NCI-H748 (cell line): ENCODE results near the gene CAMK2N1.
A peak's percentile ranks its signal among the peaks of the same experiment; 100 is the strongest.

ENCODE experiments used
- DNase-seq: peaks from one replicate; lab custom pipeline; 2025; ENCODE audit not compliant: unreplicated experiment; lab: John Stamatoyannopoulos, UW

The CAMK2N1 gene

DNA sequence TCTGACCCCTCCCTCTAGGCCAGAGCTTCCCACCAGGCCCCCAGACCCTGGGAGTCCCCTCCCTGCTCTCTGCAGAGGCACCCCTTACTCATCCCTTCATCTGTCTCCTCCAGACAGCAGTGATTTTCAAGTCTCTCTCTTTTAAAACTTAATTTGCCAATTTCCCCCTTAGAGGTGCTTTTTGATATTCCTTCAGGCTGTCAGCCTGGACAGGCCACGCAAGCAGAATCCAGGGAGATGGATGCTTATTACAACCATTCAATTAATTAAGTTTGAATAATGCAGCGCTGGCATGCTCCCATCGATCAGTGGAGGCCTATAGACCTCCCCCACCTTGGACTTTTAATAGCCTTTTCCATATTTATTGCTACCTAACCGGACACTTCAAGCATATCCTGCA is 6.2 kb downstream of the CAMK2N1 start:
- no peak for DNase-seq

DNA sequence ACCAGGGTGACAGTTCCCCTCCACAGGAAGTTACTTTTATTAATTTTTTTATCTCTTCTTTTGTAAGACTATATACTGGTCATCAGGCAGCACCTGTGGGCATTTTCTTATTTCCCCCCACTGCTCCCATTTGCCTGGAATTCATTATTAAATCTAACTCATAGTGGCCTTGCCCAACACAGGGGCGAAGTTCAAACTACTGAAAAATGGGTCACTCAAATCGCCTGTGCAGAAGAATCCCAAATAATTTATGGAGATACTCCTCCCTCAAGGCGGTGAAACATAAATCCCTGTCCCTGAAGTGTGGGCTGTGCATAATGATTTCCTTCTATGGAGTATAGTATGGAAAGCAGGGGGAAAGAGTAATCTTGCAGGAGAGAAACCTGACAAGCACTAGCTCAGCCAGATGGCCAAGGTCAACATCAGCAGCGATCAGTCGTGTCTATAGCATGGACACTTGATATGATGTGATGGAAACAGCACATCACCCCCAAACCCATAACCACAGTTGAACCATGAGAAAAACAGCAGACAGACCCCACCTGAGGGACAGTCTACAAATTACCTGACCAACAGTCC is 7.9 kb downstream of the CAMK2N1 start:
- DNase-seq, result no peak

DNA sequence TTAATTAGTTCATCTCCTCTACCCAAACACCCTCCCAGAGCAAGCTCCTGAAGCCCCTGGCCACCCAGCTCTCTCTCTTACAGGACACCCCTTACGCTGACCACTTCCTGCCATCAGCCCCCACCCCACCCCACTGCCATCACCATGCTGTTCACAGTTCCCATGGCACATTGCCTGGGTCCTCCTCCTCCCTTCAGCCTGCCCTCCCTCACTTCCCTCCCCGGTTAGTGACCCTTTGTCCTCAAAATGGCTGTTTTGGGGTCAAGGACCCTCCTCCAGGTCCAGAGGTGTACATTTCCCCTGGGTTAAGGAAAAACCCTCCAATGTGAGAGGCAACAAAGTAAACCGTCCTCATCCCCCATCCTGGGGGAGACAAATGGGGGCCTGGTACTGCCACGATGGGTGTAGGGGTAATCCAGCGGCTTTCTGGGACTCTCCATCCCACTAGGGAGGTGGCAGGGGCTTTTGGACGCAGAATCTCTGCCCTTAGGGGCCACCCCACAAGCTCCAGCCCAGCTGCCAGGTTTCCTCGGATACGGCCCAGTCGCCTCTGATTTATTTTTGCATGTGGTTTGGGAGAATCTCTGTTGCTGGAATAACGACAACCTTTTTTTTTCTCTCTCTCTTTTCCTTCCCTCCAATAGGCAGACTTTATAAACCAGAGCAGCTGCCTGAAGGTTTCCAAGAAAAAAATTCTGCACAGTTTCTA is 8.5 kb downstream of the CAMK2N1 start:
- DNase-seq, result no peak

DNA sequence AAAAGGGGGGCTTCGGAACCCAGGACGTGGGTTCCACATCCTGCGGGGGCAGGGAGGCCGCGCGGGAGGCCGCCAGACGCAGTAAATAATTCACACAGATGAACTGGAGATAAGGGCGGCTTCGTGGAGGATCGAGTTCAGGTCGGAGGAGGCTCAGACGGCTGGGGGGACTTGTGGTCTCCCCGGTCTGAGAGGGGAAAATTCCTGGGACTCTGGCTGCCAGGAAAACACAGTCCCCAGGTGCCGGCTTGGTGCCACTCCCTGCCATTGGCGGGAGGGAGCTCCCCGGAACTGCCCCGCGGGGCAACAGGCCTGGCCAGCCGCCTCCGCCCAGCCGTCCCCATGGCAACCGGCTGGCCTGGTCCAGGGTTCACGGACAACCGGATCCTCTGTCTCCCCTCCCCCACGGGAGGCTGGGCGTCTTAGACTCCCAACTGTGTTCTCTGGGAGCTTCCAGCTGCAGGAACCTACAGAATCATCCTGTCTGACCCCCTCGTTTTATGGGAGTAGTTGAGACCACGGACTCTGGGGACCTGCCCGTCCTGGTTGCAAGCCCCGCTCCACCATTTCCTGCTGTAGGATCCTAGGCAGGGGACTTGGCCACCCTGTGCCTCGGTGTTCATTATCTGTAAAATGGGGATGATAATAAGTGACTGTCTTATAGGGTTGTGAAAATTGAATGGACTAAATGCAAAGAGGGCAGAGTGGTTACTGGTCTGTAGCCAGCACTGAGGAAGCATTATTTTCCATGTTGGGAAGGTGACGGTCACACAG is 9.6 kb downstream of the CAMK2N1 start:
- DNase-seq, result peak; percentile 68

DNA sequence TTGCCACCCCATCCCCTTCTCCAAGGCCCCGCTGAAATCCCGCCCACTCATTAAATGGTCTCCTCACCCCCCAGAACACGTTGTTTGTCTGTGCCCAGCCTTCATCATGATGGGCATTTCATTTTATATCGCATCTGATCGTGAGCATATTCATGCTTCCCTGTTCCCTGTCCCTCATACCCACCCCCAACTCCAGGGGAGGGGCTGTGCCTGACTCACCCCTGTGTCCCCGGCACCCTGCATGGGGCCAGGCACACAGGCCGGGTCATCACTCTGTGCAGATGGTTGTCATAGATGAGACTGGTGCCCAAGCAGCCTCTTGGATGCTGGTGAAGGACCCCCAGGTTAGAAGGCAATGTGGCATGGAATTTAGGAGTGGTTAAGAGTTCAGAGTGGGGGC is 11.0 kb downstream of the CAMK2N1 start:
- no peak for DNase-seq

DNA sequence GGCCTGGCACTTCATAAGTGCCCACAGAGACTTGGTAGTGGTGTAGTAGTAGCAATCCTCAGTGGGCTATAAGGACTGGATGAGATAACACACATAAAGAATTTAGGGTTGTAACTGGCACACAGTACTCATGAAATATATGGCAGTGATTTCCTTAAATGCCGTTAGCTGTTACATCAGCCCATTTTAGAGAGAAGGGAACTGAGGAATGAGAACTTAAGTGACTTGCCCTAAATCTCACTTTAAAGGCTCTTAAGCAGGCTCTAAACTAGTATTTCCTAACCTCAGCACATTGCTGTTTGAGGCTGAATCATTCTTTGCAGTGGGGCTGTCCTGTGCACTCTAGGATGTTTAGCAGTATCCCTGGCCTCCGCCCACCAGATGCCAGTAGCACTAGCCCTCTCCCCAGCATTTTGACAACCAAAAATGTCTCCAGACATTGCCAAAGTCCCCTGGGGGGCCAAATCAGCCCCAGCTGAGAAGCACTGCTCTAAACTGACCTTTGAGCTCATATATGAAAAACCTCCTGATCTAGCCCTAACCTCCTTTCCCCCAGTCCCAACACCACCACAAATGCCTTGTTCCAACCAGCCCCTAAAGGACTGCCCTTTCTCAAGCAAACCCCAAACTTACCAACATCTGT is 11.6 kb downstream of the CAMK2N1 start:
- DNase-seq, result no peak

DNA sequence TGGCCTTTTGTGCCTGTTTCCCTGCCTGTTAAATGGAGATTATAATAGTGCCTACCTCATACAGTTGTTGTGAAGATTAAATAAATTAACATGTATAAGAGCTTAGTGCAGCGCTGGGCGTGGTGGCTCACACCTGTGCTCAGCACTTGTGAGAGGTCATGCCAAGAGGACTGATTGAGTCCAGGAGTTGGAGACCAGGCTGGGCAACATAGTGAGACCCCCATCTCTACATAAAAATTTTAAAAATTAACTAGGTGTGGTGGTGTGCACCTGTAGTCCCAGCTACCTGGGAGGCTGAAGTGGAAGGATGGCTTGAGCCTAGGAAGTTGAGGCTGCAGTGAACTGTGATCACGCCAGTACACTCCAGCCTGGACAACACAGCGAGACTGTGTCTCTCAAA is 12.1 kb downstream of the CAMK2N1 start:
- DNase-seq, result no peak

DNA sequence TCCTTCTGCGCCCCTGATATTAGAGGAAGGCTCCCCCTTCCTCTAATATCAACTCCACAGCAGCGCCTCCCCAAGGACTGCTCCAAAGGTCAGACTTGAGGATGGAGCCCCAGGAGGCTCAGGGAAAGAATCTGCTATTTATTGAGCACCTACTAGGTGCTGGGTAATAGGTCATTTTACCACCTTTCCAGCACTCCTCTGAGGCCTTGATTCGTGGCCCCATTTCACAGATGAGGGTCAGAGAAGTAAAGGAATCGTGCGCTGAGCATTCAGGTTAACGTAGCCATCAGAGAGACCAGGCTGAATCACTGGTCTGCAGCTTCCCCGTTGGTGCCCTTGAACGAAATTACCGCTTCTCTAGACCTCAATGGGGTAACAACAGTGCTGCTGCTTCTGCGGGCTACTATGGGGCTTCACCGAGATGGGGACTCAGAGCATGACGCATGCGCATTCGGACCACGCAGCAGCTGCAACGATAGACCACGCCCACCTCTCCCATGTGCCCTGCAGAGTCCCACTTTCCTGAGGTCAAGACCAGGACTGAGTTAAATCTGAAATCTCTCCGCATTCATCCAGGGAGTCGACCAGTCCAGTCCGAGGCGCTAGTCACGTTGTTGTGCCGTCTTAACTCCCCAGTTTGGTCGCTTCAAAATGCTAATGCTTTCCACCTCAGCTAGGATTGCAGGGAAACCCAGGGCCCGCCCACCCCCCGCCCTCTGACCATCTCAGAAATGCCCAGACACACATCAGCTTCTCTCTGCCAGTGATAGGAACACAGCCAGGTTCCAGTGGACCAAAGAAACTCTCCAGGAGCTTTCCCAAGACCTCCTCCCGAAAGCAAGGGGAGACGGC is 12.9 kb downstream of the CAMK2N1 start:
- DNase-seq, result no peak

DNA sequence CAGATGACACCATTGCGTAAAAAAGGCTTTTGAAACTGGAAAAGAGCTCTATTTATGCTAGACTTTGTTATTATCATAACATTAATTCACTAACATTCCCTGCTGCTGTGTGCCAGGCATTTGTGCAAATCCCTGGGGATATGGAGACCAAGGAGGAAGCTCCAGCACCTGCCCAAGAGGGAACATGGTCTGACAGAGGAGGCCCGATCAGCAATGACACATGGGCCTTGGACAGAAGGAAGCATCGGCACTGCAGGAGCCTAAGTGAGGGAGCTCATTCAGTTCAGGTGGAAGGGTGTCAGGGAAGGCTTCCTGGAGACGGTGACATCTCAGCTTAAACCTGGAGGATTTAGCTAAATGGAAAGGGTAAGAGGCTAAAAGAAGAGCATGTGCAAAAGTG is 13.9 kb downstream of the CAMK2N1 start:
- no peak for DNase-seq

DNA sequence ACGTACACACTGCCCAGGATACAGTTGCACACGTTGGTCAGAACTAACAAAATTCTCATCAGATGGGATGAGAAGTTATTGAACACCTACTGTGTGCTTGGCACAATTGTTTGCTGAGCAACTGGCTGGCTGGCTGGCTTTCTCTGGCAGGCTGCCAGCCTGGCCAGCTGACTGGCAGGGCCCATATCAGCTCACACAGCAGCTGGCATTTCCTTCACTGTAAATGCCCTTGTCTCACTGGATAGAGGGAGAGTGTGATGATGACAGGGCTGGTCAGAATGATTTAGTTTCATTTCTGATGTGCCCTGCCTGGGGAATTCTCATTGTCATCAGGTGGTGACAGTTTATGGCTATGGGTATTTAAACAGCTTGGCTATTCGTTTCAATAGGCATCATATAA is 15.8 kb downstream of the CAMK2N1 start:
- peak; percentile 44 for DNase-seq

DNA sequence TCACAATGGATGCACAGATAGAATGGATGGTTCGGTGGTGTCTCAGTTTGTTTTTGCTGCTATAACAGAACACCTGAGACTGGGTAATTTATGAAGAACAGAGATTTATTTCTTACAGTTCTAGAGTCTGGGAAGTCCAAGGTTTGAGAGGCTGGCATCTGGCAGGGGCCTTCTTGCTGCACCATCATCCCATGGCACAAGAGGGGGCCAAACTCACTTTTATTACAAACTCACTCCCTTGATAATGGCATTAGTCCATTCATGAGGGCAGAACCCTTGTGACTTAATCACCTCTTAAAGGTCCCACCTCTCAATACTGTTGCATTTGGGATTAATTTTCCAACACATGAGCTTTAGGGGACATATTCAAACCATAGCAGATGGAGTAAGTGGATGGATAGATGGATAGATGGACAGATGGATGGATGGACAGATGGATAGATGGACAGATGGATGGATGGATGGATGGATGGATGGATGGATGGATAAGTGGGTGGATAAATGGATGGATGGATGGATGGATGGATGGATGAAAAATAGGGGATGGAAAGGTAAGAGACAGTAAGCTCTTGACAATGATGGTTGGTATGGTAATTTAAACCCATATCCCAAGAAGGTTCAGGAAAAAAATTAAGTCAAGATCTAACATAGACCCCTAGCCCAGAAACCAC is 16.5 kb downstream of the CAMK2N1 start:
- no peak for DNase-seq

DNA sequence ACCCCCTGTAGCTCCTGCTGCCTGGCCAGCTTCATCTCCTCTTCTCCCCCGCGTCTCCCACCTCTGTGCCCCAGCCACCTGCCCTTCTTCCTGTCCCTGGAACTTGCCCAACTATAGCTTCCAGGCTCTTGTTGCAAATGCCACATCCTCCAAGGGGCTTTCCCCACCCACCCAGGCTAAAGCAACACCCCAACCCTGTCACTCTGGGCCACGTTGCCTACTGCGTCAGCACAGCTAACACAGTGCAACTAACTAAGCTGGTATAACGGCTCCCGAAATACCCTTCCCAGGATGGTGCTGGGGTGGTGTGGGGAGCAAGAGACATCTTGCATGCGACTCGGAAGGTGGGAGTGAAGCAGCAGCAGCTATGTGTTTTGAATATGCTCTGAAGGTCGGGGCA is 19.7 kb downstream of the CAMK2N1 start:
- DNase-seq, result no peak

DNA sequence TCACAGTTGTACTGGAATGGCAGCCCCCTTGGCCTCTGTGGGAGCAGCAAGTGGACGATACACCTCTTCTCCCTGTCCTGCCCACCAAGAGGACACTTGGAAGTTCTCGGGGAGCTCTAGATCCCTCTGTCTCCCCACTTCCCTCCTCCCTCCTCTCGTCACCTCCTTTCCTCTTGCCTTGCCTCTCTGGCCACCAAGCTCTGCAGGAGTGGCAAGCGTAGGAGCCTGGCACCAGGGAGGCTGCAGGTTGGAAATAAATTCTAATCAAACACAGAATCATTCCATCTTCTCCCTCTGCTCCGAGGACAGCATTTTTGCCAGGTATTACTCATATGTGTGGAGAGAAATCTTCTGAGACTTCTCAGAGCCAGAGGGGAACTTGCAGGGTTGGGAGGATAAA is 20.8 kb downstream of the CAMK2N1 start:
- DNase-seq, result no peak

DNA sequence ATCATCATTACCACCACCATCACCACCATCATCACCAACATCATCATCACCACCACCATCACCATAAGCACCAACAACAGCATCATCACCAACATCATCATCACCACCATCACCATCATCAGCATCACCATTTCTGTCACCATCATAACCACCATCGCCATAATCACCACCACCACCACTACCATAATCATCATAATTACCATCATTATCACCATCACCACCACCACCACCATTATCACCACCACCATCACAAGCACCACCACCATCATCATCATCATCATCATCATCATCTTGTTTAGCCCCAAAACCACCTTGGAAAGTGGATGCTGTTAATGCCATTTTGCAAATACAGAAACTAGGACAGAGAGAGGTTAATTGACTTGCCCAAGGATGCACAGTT is 22.5 kb downstream of the CAMK2N1 start:
- no peak for DNase-seq

DNA sequence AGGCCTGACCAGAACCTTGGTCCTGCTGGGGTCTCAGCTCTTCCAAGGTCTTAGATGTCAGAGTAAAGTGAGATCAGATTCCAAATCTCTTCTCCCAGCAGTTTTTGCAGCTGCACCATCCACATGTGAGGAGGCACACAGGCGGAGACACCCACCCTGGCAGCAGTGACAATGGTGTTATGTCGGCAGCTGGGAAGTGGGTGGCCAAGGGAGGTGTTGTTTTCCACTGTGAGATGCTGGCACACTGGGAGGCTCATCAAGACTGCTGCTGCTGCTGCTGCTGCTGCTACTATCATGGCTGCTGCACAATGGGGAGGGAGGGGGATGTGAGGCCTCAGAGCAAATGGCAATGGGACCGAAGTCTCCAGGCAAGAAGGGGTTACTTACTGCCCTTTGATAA is 23.6 kb downstream of the CAMK2N1 start:
- DNase-seq, result no peak

DNA sequence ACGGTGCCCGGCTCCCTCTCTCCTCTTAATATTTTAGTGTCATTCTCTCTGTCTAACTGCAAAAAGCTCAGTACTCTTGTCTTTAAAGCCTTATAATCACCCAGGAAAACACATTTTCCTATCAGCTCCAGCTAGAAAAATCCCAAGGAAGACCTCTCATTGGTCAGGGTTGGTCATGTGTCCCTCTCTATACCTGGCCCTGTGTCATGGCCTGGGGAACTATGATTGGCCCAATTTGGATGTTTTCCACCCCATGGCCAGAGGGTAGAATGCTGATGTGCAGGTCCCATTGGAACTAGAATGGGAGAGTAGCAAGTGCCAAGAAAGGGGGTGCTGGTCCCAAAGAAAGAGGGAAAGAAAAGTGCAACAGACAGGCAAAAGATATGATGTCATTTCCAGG is 27.3 kb downstream of the CAMK2N1 start:
- no peak for DNase-seq

DNA sequence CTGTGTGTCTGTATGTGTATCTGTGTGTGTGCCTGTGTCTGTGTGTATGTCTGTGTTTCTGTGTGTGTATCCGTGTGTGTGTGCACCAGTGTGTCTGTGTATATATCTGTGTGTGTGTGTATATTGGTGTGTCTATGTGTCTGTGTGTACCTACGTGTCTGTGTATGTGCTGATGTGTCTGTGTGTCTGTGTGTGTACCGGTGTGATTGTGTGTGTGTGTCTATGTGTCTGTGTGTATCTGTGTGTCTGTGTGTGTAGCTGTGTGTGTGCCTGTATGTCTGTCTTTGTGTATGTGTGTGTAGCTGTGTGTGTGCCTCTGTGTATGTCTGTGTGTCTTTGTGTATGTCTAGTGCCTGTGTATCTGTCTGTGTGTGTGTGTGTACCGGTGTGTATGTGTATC is 32.0 kb downstream of the CAMK2N1 start:
- no peak for DNase-seq

DNA sequence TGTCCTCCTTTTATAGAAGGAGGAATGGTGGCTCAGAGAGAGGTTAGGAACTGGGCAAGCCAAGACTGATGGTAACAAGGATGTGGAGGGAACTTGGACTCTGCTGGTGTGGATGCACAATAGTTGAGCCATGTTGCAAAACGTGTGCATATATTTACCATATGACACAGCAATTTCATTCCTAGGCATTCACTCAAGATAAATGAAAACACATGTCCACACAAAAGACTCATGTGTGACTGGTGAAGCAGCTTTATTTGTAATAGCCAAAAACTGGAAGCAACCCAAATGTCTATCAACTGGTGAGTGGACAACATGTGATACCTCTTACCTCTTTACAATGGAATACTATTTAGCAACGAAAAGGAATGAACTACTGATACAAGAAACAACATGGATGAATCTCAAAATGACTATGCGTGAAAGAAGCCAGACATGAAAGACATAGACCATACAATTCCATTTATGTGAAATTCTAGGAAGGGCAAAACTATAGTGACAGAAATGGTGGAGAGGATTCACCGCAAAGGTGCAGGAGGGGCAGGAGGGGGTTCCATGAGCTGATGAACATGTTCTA is 36.2 kb downstream of the CAMK2N1 start:
- no peak for DNase-seq

DNA sequence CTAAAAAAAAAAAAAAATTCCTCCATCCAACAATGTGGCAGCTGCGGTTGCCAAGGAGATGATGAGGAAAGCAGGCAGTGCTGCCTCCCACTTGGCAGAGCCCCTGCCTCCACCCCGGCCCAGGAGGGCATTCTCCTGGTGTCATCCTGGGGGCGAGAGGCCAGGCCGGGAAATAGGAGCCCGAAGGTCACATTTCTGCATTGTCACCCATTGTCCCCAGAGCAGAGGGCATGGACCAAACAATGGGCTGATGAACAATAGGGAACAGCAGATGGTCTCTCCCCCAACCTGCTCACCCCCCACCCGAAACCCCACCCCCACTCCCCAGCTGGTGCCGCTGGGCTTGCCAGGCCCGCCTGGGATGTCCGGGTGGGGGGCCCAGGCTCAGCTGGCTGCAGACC is 37.3 kb downstream of the CAMK2N1 start:
- DNase-seq, result peak; percentile 34

DNA sequence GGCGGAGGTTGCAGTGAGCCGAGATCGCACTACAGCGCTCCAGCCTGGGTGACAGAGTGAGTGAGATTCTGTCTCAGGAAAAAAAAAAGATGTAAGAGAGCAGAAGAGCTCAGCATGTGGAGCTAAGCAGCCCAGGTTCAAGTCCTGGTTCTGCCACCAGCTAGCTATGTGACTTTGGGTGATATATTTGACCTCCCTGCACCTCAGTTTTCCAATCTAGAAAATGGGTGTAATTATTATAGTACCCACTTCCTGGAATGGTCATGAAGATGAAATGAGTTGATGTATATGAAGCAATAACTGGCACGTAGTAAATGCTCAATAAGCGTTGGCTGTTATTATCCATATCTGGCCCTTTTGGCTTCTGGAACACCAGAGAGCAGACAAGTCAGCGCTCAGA is 38.2 kb downstream of the CAMK2N1 start:
- no peak for DNase-seq
